Natural killer cell treated with Interleukin-12 subunit alpha and Interleukin-12 subunit beta and Interleukin-15 and Interleukin-18, amount 100 ng/mL, for 72 hours (primary cell): ENCODE data around the gene C12orf42. TPM values are rescaled to one million over a fixed set of nuclear protein-coding genes. Genes with fewer than 3 reads are reported as not detected.

Experiments used
- ATAC-seq, 2 donors: fragments of 150-1000 bp; cut with Tn5 transposase in 1 of 2; sonication (Bioruptor Pico), chemical (Tn5 transposase) in 1 of 2; 2 replicates each; pipeline ENCODE4 v1.10.0; 2021
- DNase-seq: peaks from one replicate; pipeline ENCODE4 v3.0.0; 2022; ENCODE audit warnings: low spot score
- H3K27ac Mint-ChIP-seq, 2 donors: 1 replicate in 1 of 2; 2 replicates in 1 of 2; pipeline ENCODE4 v1.8.0; 2022; ENCODE audit warnings: mixed read lengths in 2 of 2, mild to moderate bottlenecking in 1 of 2, moderate library complexity in 1 of 2
- H3K27me3 Mint-ChIP-seq, 2 donors: 1 replicate in 1 of 2; 2 replicates in 1 of 2; pipeline ENCODE4 v1.8.0; 2022; ENCODE audit warnings: mixed read lengths in 2 of 2
- H3K36me3 Mint-ChIP-seq: one replicate; pipeline ENCODE4 v1.8.0; 2022; ENCODE audit warnings: mixed read lengths
- H3K4me1 Mint-ChIP-seq, 2 donors: 1 replicate in 1 of 2; 2 replicates in 1 of 2; pipeline ENCODE4 v1.8.0; 2022; ENCODE audit warnings: low read depth in 2 of 2, mixed read lengths in 2 of 2, mild to moderate bottlenecking in 1 of 2
- H3K4me3 Mint-ChIP-seq: one replicate; pipeline ENCODE4 v1.8.0; 2022; ENCODE audit warnings: mixed read lengths
- H3K9me3 Mint-ChIP-seq: 2 replicates; pipeline ENCODE4 v1.8.0; 2022; ENCODE audit warnings: mixed read lengths
- total RNA-seq, 2 donors: library from RNA; stranded (reverse); gene quantifications; one replicate each; pipeline ENCODE4 v1.2.3, GENCODE V29; 2022

Gene C12orf42
- total RNA-seq, 2 donors from 2014 or later = not detected

GRCh38 chr12:103513875-103514274 lies 18.1 kb upstream of the C12orf42 start:
- H3K27me3 Mint-ChIP-seq = peaks cover 0 to 5% of the 10 kb centered on the region in 2 donors
- H3K4me1 Mint-ChIP-seq = no peaks in the 10 kb centered on the region
- DNase-seq = no peak
- H3K27ac Mint-ChIP-seq = no peak overlapping the region
- no peaks in the 10 kb centered on the region for H3K36me3 Mint-ChIP-seq
- H3K9me3 Mint-ChIP-seq = no peaks in the 10 kb centered on the region
- H3K4me3 Mint-ChIP-seq = no peak overlapping the region
- no peak for ATAC-seq

- DNase-seq (no peak), ATAC-seq (peak; percentile 77 to 92)
- H3K4me1 Mint-ChIP-seq = peaks cover 0 to 13% of the 10 kb centered on the region in 2 donors
- no peaks in the 10 kb centered on the region for H3K27me3 Mint-ChIP-seq
- no peak overlapping the region for H3K27ac Mint-ChIP-seq
- H3K4me3 Mint-ChIP-seq = no peak overlapping the region
- H3K9me3 Mint-ChIP-seq = no peaks in the 10 kb centered on the region
- no peaks in the 10 kb centered on the region for H3K36me3 Mint-ChIP-seq
These were observed 9.8 kb upstream of the C12orf42 start for GRCh38 chr12:103505371-103506236.

- no peaks in the 10 kb centered on the region for H3K36me3 Mint-ChIP-seq
- peaks cover 0 to 14% of the 10 kb centered on the region in 2 donors for H3K4me1 Mint-ChIP-seq
- H3K9me3 Mint-ChIP-seq = no peaks in the 10 kb centered on the region
- H3K4me3 Mint-ChIP-seq = no peak overlapping the region
- no peak for ATAC-seq
- no peak for DNase-seq
- H3K27me3 Mint-ChIP-seq = peaks cover 0 to under 1% of the 10 kb centered on the region in 2 donors
- no peak overlapping the region for H3K27ac Mint-ChIP-seq
These were observed 8.8 kb upstream of the C12orf42 start for GRCh38 chr12:103504606-103505005.

GRCh38 chr12:103503546-103504480 lies 8.0 kb upstream of the C12orf42 start:
- Mint-ChIP-seq H3K9me3 (peaks cover 6% of the 10 kb centered on the region), H3K27me3 (peaks cover 0 to 8% of the 10 kb centered on the region in 2 donors), H3K27ac (no peak overlapping the region), H3K36me3 (no peaks in the 10 kb centered on the region), H3K4me1 (peaks cover 0 to 20% of the 10 kb centered on the region in 2 donors), H3K4me3 (no peak overlapping the region)
- ATAC-seq (no peak), DNase-seq (no peak)

- peaks cover 12% of the 10 kb centered on the region for H3K9me3 Mint-ChIP-seq
- peaks cover 4% of the 10 kb centered on the region for H3K36me3 Mint-ChIP-seq
- no peak for DNase-seq
- H3K4me3 Mint-ChIP-seq = no peak overlapping the region
- H3K4me1 Mint-ChIP-seq = peaks cover 0 to 20% of the 10 kb centered on the region in 2 donors
- H3K27ac Mint-ChIP-seq = no peak overlapping the region
- no peak for ATAC-seq
- peaks cover 13 to 15% of the 10 kb centered on the region in 2 donors for H3K27me3 Mint-ChIP-seq
These were observed 5.7 kb upstream of the C12orf42 start for GRCh38 chr12:103501447-103501846.

GRCh38 chr12:103499571-103499970 lies 3.8 kb upstream of the C12orf42 start:
- peak overlapping the region; percentile 18 for H3K4me3 Mint-ChIP-seq
- no peak for DNase-seq
- peaks cover 7% of the 10 kb centered on the region for H3K36me3 Mint-ChIP-seq
- H3K27ac Mint-ChIP-seq = peak overlapping the region in 1 of 2 donors; percentile 34
- H3K27me3 Mint-ChIP-seq = peaks cover 21 to 22% of the 10 kb centered on the region in 2 donors
- ATAC-seq = no peak
- H3K9me3 Mint-ChIP-seq = peaks cover 12% of the 10 kb centered on the region
- H3K4me1 Mint-ChIP-seq = peaks cover 6 to 11% of the 10 kb centered on the region in 2 donors

- H3K9me3 Mint-ChIP-seq = peaks cover 12% of the 10 kb centered on the region
- H3K4me3 Mint-ChIP-seq = peak overlapping the region; percentile 18
- H3K36me3 Mint-ChIP-seq = peaks cover 11% of the 10 kb centered on the region
- peak in 1 of 2 donors; percentile 67 for ATAC-seq
- H3K27me3 Mint-ChIP-seq = peaks cover 27 to 28% of the 10 kb centered on the region in 2 donors
- peak overlapping the region in 1 of 2 donors; percentile 34 for H3K27ac Mint-ChIP-seq
- DNase-seq = no peak
- H3K4me1 Mint-ChIP-seq = peaks cover 7 to 13% of the 10 kb centered on the region in 2 donors
These were observed 3.2 kb upstream of the C12orf42 start for GRCh38 chr12:103498990-103499389.

- Mint-ChIP-seq H3K27me3 (peaks cover 43 to 45% of the 10 kb centered on the region in 2 donors), H3K27ac (no peak overlapping the region), H3K4me1 (peaks cover 7 to 13% of the 10 kb centered on the region in 2 donors), H3K4me3 (peak overlapping the region; percentile 71), H3K9me3 (peaks cover 15% of the 10 kb centered on the region), H3K36me3 (peaks cover 18% of the 10 kb centered on the region)
- ATAC-seq (no peak), DNase-seq (no peak)
These were observed 867 bp downstream of the C12orf42 start for GRCh38 chr12:103494734-103495468.

GRCh38 chr12:103494051-103494733 lies 1.6 kb downstream of the C12orf42 start:
- DNase-seq = no peak
- no peak for ATAC-seq
- Mint-ChIP-seq H3K36me3 (peaks cover 18% of the 10 kb centered on the region), H3K9me3 (peaks cover 12% of the 10 kb centered on the region), H3K27ac (no peak overlapping the region), H3K27me3 (peaks cover 38 to 45% of the 10 kb centered on the region in 2 donors), H3K4me3 (peak overlapping the region; percentile 71), H3K4me1 (peaks cover 7 to 9% of the 10 kb centered on the region in 2 donors)

GRCh38 chr12:103493199-103493598 lies 2.6 kb downstream of the C12orf42 start:
- peaks cover 24% of the 10 kb centered on the region for H3K36me3 Mint-ChIP-seq
- DNase-seq (no peak), ATAC-seq (no peak)
- peaks cover 8% of the 10 kb centered on the region for H3K9me3 Mint-ChIP-seq
- no peak overlapping the region for H3K4me3 Mint-ChIP-seq
- H3K4me1 Mint-ChIP-seq = peaks cover 6 to 7% of the 10 kb centered on the region in 2 donors
- H3K27me3 Mint-ChIP-seq = peaks cover 40 to 41% of the 10 kb centered on the region in 2 donors
- no peak overlapping the region for H3K27ac Mint-ChIP-seq

- Mint-ChIP-seq H3K4me1 (peaks cover 0 to 6% of the 10 kb centered on the region in 2 donors), H3K27ac (no peak overlapping the region), H3K9me3 (peaks cover 4% of the 10 kb centered on the region), H3K4me3 (peak overlapping the region; percentile 50), H3K36me3 (no peaks in the 10 kb centered on the region), H3K27me3 (no peaks in the 10 kb centered on the region)
- DNase-seq (no peak), ATAC-seq (no peak)
These were observed 13.4 kb downstream of the C12orf42 start for GRCh38 chr12:103482365-103482764.

- no peak overlapping the region for H3K27ac Mint-ChIP-seq
These were observed 20.7 kb downstream of the C12orf42 start for GRCh38 chr12:103475073-103475472.

More at GRCh38 chr12:103475073-103475472, 20.7 kb downstream of the C12orf42 start:
- no peak overlapping the region for H3K4me3 Mint-ChIP-seq
- no peaks in the 10 kb centered on the region for H3K4me1 Mint-ChIP-seq
- no peaks in the 10 kb centered on the region for H3K27me3 Mint-ChIP-seq
- DNase-seq (no peak), ATAC-seq (no peak)
- H3K36me3 Mint-ChIP-seq = no peaks in the 10 kb centered on the region
- peaks cover 13% of the 10 kb centered on the region for H3K9me3 Mint-ChIP-seq
